DOHH2 (cell line): ENCODE data around the gene IGFL4.

Experiments used
- CTCF ChIP-seq: fragments of 200-600 bp; sonication (generic); IDR thresholded peaks from one replicate; pipeline ENCODE4 v1.5.1; 2014; ENCODE audit warnings: antibody characterized with exemption, mild to moderate bottlenecking, low read depth, low read length; ENCODE audit not compliant: poor library complexity, severe bottlenecking
- EZH2phosphoT487 ChIP-seq: fragments of 200-600 bp; sonication (generic); IDR thresholded peaks from 2 replicates; pipeline ENCODE4 v1.6.1; 2017; ENCODE audit warnings: borderline replicate concordance, mild to moderate bottlenecking, antibody characterized with exemption, low read length, moderate library complexity, mixed read lengths

DNA sequence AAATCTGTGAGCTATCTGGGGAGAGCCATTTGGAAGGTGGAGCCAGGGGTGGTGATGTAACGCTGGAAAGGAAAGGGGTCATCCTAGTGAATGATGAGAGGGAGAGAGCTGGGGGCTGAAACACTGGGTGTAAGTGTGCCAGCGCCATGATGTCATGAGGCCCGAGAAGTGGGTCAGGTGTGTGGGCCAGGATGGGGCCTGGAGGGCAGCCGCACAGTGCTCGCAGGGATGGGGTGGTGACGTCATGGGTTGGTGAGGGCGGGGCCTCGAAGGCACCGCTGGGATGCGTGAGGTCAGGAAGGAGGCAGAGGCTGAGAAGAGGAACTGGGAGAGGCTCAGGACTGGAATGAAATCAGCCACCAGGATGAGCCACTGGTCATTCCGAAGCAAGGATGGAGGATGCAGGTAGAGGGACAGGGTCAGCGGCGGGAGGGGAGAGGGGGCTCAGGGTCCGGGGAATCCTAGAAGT lies 41.1 kb downstream of the IGFL4 start:
- TF ChIP-seq CTCF (no peak), EZH2phosphoT487 (no peak)
